ENCODE results near the gene RABGGTB. TPM values are rescaled to one million over a fixed set of nuclear protein-coding genes. Genes with fewer than 3 reads are reported as not detected.
A peak's percentile ranks its signal among the peaks of the same experiment; 100 is the strongest.

Gene RABGGTB
- total and polyA plus RNA-seq, 4 donors = 60.7 to 99.9 (median 68.1) TPM

DNA sequence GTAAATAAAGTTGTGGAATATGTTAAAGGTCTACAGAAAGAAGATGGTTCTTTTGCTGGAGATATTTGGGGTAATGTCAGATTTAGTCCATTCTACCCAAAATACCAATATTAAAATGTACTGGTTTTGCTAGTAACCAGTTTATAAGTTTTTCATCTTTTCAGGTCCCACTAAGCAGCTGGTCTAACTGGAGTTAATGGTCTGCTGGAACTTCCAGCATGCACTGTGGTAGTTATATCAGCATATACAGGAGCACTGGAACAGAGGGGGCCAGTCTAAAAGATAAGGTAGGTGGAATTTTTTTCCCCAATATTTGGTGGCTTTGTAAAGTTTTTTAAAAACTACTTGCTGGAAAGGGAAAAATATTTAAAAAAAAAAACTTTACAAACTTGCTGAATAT, 3.9 kb downstream of the RABGGTB start:
- Histone ChIP-seq H3K4me3 (no peak overlapping the region), H3K9me3 (ENCODE audit: control insufficient read depth in 4 of 4, insufficient read depth in 3 of 4, low read length in 3 of 4) (no peaks in the 10 kb centered on the region), H3K36me3 (ENCODE audit: control insufficient read depth in 4 of 4, insufficient read depth in 4 of 4, low read length in 4 of 4) (peaks cover 17 to 44% (median 29%) of the 10 kb centered on the region in 4 donors), H3K9ac (ENCODE audit: insufficient read depth in 1 of 2, low read length in 2 of 2) (no peak overlapping the region), H3K27ac (ENCODE audit: low read depth in 1 of 2, low read length in 1 of 2) (peak overlapping the region in 1 of 2 donors; percentile 18), H3K4me1 (ENCODE audit: control insufficient read depth in 5 of 5, insufficient read depth in 5 of 5, low read length in 5 of 5) (peaks cover 0 to 30% (median 12%) of the 10 kb centered on the region in 5 donors), H3K27me3 (ENCODE audit: control insufficient read depth in 3 of 3, insufficient read depth in 3 of 3, low read length in 2 of 3) (no peaks in the 10 kb centered on the region)
- DNase-seq = no peak
- ATAC-seq (ENCODE audit: insufficient read depth, low FRiP score) = no peak
- no peak for TF ChIP-seq CTCF (IDR thresholded peaks at IDR 0.05; ENCODE audit: control extremely low read depth, extremely low read depth)

DNA sequence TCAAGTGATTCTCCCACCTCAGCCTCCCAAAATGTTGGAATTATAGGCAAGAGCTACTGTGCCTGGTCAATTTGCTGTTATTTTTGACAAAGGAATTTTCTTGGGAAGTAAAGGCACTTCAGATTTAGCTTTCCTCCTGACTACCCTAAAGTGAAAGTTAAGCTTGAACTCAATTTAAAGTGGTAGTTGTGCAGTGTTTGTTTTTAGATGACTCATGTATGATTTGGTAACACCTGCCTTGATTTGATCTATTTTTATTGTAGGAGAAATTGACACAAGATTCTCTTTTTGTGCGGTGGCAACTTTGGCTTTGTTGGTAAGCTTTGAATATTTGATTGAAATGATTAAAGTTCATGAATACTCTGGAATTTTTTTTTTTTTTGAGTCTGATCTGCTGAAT, 5.0 kb downstream of the RABGGTB start:
- ATAC-seq (ENCODE audit: insufficient read depth, low FRiP score) (peak; percentile 39), DNase-seq (no peak)
- no peak for TF ChIP-seq CTCF (IDR thresholded peaks at IDR 0.05; ENCODE audit: control extremely low read depth, extremely low read depth)
- 67 to 79% methylated on average over 1 of the region's 1 CpG for WGBS, 2 donors
- H3K4me3 ChIP-seq = no peak overlapping the region
- H3K4me1 ChIP-seq (ENCODE audit: control insufficient read depth in 5 of 5, insufficient read depth in 5 of 5, low read length in 5 of 5) = peaks cover 0 to 26% (median 12%) of the 10 kb centered on the region in 5 donors
- no peaks in the 10 kb centered on the region for H3K9me3 ChIP-seq (ENCODE audit: control insufficient read depth in 4 of 4, insufficient read depth in 3 of 4, low read length in 3 of 4)
- H3K27ac ChIP-seq (ENCODE audit: low read depth in 1 of 2, low read length in 1 of 2) = peak overlapping the region in 1 of 2 donors; percentile 29
- H3K36me3 ChIP-seq (ENCODE audit: control insufficient read depth in 4 of 4, insufficient read depth in 4 of 4, low read length in 4 of 4) = peaks cover 23 to 53% (median 39%) of the 10 kb centered on the region in 4 donors
- no peak overlapping the region for H3K9ac ChIP-seq (ENCODE audit: insufficient read depth in 1 of 2, low read length in 2 of 2)
- no peaks in the 10 kb centered on the region for H3K27me3 ChIP-seq (ENCODE audit: control insufficient read depth in 3 of 3, insufficient read depth in 3 of 3, low read length in 2 of 3)

DNA sequence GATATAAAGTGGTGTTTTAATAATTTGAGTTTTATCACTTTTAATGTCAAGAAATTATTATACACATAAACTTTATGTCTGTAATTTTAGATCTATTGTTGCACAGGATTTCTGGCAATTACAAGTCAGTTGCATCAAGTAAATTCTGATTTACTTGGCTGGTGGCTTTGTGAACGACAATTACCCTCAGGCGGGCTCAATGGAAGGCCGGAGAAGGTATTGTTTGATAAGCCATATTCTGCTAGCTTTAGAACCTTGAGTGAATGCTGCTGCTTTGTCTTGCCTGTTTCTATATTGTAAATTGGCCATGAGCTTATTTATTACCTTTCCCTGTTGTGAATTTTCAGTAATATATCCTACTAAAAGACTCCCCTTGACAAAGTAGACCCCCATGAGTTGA, 6.0 kb downstream of the RABGGTB start:
- H3K4me1 ChIP-seq (ENCODE audit: control insufficient read depth in 5 of 5, insufficient read depth in 5 of 5, low read length in 5 of 5) = peaks cover 0 to 25% (median 12%) of the 10 kb centered on the region in 5 donors
- H3K36me3 ChIP-seq (ENCODE audit: control insufficient read depth in 4 of 4, insufficient read depth in 4 of 4, low read length in 4 of 4) = peaks cover 31 to 52% (median 45%) of the 10 kb centered on the region in 4 donors
- no peak for TF ChIP-seq CTCF (IDR thresholded peaks at IDR 0.05; ENCODE audit: control extremely low read depth, extremely low read depth)

GRCh38 chr1:75794382-75794781, 8.3 kb downstream of the RABGGTB start:
- Histone ChIP-seq H3K4me1 (ENCODE audit: control insufficient read depth in 5 of 5, insufficient read depth in 5 of 5, low read length in 5 of 5) (peaks cover 0 to 9% (median 0%) of the 10 kb centered on the region in 5 donors), H3K27me3 (ENCODE audit: control insufficient read depth in 3 of 3, insufficient read depth in 3 of 3, low read length in 2 of 3) (no peaks in the 10 kb centered on the region), H3K9ac (ENCODE audit: insufficient read depth in 1 of 2, low read length in 2 of 2) (no peak overlapping the region), H3K9me3 (ENCODE audit: control insufficient read depth in 4 of 4, insufficient read depth in 3 of 4, low read length in 3 of 4) (no peaks in the 10 kb centered on the region), H3K36me3 (ENCODE audit: control insufficient read depth in 4 of 4, insufficient read depth in 4 of 4, low read length in 4 of 4) (peaks cover 32 to 46% (median 42%) of the 10 kb centered on the region in 4 donors), H3K4me3 (no peak overlapping the region), H3K27ac (ENCODE audit: low read depth in 1 of 2, low read length in 1 of 2) (no peak overlapping the region)
- no peak for TF ChIP-seq CTCF (IDR thresholded peaks at IDR 0.05; ENCODE audit: control extremely low read depth, extremely low read depth)
- WGBS, 2 donors = 94 to 98% methylated on average over 2 of the region's 2 CpGs
- no peak for ATAC-seq (ENCODE audit: insufficient read depth, low FRiP score)
- DNase-seq = no peak

More for the DNA sequence above, 6.0 kb downstream of the RABGGTB start:
- Histone ChIP-seq H3K27ac (ENCODE audit: low read depth in 1 of 2, low read length in 1 of 2) (no peak overlapping the region), H3K9ac (ENCODE audit: insufficient read depth in 1 of 2, low read length in 2 of 2) (peak overlapping the region in 1 of 2 donors; percentile 26), H3K27me3 (ENCODE audit: control insufficient read depth in 3 of 3, insufficient read depth in 3 of 3, low read length in 2 of 3) (no peaks in the 10 kb centered on the region), H3K4me3 (no peak overlapping the region), H3K9me3 (ENCODE audit: control insufficient read depth in 4 of 4, insufficient read depth in 3 of 4, low read length in 3 of 4) (no peaks in the 10 kb centered on the region)
- WGBS, 2 donors = 97 to 99% methylated on average over 3 of the region's 3 CpGs
- no peak for DNase-seq
- no peak for ATAC-seq (ENCODE audit: insufficient read depth, low FRiP score)

Measured in lung (tissue), 12 donors.